MM.1S (cell line): Measurements from ENCODE around the gene FOXL2.

ENCODE experiments used
- DNase-seq: peaks from one replicate; pipeline ENCODE4 v3.0.0-alpha.2; 2015
- H2AFZ ChIP-seq: fragments of 300-600 bp; sonication (generic); 2 replicates; pipeline ENCODE4 v1.6.0; 2016; ENCODE audit warnings: antibody characterized with exemption, low read length
- H3F3A ChIP-seq: fragments of 300-600 bp; sonication (generic); 2 replicates; pipeline ENCODE4 v1.6.1; 2016; ENCODE audit warnings: mild to moderate bottlenecking, antibody characterized with exemption, low read length, moderate library complexity, mixed read lengths; ENCODE audit not compliant: insufficient read depth
- H3K27ac ChIP-seq: fragments of 300-600 bp; sonication (generic); 2 replicates; pipeline ENCODE4 v1.5.1; 2016; ENCODE audit warnings: mild to moderate bottlenecking, low read length
- H3K27me3 ChIP-seq: fragments of 300-600 bp; sonication (generic); replicated peaks from 2 replicates; pipeline ENCODE4 v1.6.0; 2016; ENCODE audit warnings: low read length; ENCODE audit not compliant: insufficient read depth
- H3K36me3 ChIP-seq: fragments of 300-600 bp; sonication (generic); replicated peaks from 2 replicates; pipeline ENCODE4 v1.6.1; 2016; ENCODE audit warnings: mild to moderate bottlenecking, low read length, mixed read lengths; ENCODE audit not compliant: insufficient read depth
- H3K4me1 ChIP-seq: fragments of 300-600 bp; sonication (generic); 2 replicates; pipeline ENCODE4 v1.6.1; 2016; ENCODE audit warnings: low read length, mixed read lengths
- H3K4me2 ChIP-seq: fragments of 300-600 bp; sonication (generic); 2 replicates; pipeline ENCODE4 v1.6.0; 2016; ENCODE audit warnings: low read depth, low read length
- H3K4me3 ChIP-seq: fragments of 300-600 bp; sonication (generic); 2 replicates; pipeline ENCODE4 v1.5.1; 2016; ENCODE audit warnings: low read length, mixed read lengths
- H3K79me2 ChIP-seq: fragments of 300-600 bp; sonication (generic); 2 replicates; pipeline ENCODE4 v1.6.1; 2016; ENCODE audit warnings: mixed run types, low read length, mixed read lengths
- H3K9ac ChIP-seq: fragments of 300-600 bp; sonication (generic); 2 replicates; pipeline ENCODE4 v1.6.1; 2016; ENCODE audit warnings: low read length, mixed read lengths
- H3K9me2 ChIP-seq: fragments of 300-600 bp; sonication (generic); replicated peaks from 2 replicates; pipeline ENCODE4 v1.6.1; 2016; ENCODE audit warnings: mild to moderate bottlenecking, low read length, mixed read lengths; ENCODE audit not compliant: insufficient read depth
- H3K9me3 ChIP-seq: fragments of 300-600 bp; sonication (generic); replicated peaks from 2 replicates; pipeline ENCODE4 v1.6.1; 2016; ENCODE audit warnings: mild to moderate bottlenecking, low read length, mixed read lengths; ENCODE audit not compliant: insufficient read depth
- H4K20me1 ChIP-seq: fragments of 300-600 bp; sonication (generic); 2 replicates; pipeline ENCODE4 v1.6.1; 2016; ENCODE audit warnings: mild to moderate bottlenecking, low read length, moderate library complexity, mixed read lengths; ENCODE audit not compliant: insufficient read depth
- CTCF ChIP-seq: fragments of 300-600 bp; sonication (generic); IDR thresholded peaks from 2 replicates; pipeline ENCODE4 v1.5.1; 2016; ENCODE audit warnings: antibody characterized with exemption, low read length, mixed read lengths
- EZH2 ChIP-seq: fragments of 300-600 bp; sonication (generic); optimal IDR thresholded peaks from 2 replicates; pipeline ENCODE3; 2017; ENCODE audit warnings: low read depth, mild to moderate bottlenecking, antibody characterized with exemption, low read length, mixed read lengths
- EZH2phosphoT487 ChIP-seq: fragments of 300-600 bp; sonication (generic); IDR thresholded peaks from 2 replicates; pipeline ENCODE4 v1.6.1; 2018; ENCODE audit warnings: antibody characterized with exemption, low read length

FOXL2 gene

GRCh38 chr3:138943724-138944653 lies 2.9 kb downstream of the FOXL2 start:
- no peak overlapping the region for H3K4me3 ChIP-seq
- H3K4me2 ChIP-seq, result no peak overlapping the region
- TF ChIP-seq EZH2phosphoT487 (no peak), CTCF (no peak), EZH2 (no peak)

DNA sequence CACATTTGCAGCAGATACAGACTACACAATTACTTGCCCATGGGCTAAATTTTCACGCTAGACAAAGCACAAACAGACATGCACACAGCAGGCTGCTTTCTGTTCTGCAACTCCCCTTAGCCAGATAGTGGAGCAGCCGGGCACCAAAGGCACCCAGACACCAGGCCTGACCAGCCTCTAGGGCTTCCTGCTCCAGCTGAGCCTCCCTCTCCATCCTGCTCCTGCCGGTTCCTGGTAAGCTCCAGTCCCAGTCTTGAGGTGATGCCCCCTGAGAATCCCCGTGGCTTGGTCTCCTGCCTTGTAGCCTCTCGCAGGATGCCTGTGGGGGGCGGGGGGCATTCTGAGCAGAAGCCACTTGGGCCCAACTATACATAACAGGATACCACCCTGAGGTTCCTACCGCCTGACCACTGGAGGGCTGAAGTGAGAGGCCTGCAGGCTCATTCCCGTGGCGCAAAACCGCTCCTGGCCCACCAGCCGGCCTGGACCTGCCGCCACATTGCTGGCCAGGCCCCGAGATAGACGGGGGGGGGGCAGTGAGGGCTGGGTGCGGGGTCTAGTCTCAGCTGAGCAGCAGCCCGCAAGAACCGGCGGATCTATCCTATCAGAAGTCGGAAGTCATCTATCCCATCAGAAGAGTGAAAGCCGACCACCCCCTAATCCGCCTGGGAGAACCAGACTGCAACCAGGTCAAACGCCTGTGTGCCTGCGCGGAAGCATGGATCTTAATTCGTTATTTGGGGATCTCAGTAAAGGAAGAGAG lies 3.9 kb downstream of the FOXL2 start:
- Histone ChIP-seq H3K4me3 (no peak overlapping the region), H3K4me1 (no peaks in the 10 kb centered on the region), H4K20me1 (no peaks in the 10 kb centered on the region), H3K4me2 (no peak overlapping the region), H3K36me3 (no peaks in the 10 kb centered on the region), H2AFZ (no peak overlapping the region), H3K27me3 (peaks cover 24% of the 10 kb centered on the region), H3K9ac (no peak overlapping the region), H3K27ac (no peak overlapping the region), H3F3A (no peaks in the 10 kb centered on the region), H3K79me2 (no peaks in the 10 kb centered on the region), H3K9me2 (no peaks in the 10 kb centered on the region), H3K9me3 (no peaks in the 10 kb centered on the region)
- no peak for DNase-seq
- no peak for TF ChIP-seq CTCF
- TF ChIP-seq EZH2, result no peak
- TF ChIP-seq EZH2phosphoT487, result no peak

More at GRCh38 chr3:138943724-138944653, 2.9 kb downstream of the FOXL2 start:
- H3K79me2 ChIP-seq, result no peaks in the 10 kb centered on the region
- no peak overlapping the region for H3K9ac ChIP-seq
- H3K27me3 ChIP-seq, result peaks cover 17% of the 10 kb centered on the region
- no peaks in the 10 kb centered on the region for H3K36me3 ChIP-seq
- DNase-seq, result no peak
- H3K4me1 ChIP-seq, result no peaks in the 10 kb centered on the region
- no peaks in the 10 kb centered on the region for H3K9me3 ChIP-seq
- no peaks in the 10 kb centered on the region for H4K20me1 ChIP-seq
- no peak overlapping the region for H3K27ac ChIP-seq
- H2AFZ ChIP-seq, result no peak overlapping the region
- H3F3A ChIP-seq, result no peaks in the 10 kb centered on the region
- no peaks in the 10 kb centered on the region for H3K9me2 ChIP-seq

- Histone ChIP-seq H3K79me2 (no peaks in the 10 kb centered on the region), H3K4me2 (no peak overlapping the region), H3K9me3 (no peaks in the 10 kb centered on the region), H2AFZ (no peak overlapping the region), H3K4me3 (no peak overlapping the region), H3K9me2 (no peaks in the 10 kb centered on the region), H3K27me3 (peaks cover 32% of the 10 kb centered on the region), H4K20me1 (no peaks in the 10 kb centered on the region), H3K36me3 (no peaks in the 10 kb centered on the region), H3K4me1 (no peaks in the 10 kb centered on the region), H3K9ac (no peak overlapping the region), H3K27ac (no peak overlapping the region), H3F3A (no peaks in the 10 kb centered on the region)
- TF ChIP-seq EZH2phosphoT487 (no peak), EZH2 (no peak), CTCF (no peak)
- no peak for DNase-seq
Observed at GRCh38 chr3:138942271-138942670, 4.7 kb downstream of the FOXL2 start.
